SIG-M5 treated with dmso at 0.1 percent for 504 hours (cell line): ENCODE results near the gene NUP214.

Experiments used
- DNase-seq: peaks from one replicate; lab custom pipeline; 2025; ENCODE audit not compliant: unreplicated experiment; lab: John Stamatoyannopoulos, UW

The NUP214 gene

DNA sequence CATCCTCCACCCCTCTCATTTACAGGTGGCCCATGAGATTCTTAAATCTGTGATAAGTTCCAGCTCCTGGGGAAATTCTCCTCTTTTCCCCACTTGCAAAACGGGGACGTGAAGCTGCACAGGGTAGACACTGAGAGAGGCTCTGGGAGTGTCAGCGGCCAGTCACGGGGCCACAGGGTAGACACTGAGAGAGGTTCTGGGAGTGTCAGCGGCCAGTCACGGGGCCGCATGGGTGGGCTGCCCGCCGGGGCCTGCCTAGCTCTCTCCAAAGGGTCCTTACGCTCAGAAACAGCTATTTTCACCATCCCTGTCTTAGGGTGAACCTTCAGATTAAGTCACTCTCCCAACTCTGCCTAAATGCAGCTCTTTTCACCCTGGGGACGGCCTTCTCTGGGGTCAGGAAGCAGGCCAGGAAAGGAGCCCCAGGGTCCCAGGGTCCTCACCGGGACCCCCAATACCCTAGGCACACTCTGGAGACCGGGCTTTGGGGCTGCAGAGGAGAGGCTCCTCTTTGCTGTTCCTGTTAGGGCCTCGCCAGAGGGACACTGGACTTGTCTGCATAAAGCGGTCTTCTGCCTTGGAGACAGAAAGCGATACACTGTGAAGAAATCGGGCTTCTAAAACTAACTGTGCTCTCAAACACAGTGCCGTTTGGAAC, 149.4 kb downstream of the NUP214 start:
- DNase-seq, result no peak

DNA sequence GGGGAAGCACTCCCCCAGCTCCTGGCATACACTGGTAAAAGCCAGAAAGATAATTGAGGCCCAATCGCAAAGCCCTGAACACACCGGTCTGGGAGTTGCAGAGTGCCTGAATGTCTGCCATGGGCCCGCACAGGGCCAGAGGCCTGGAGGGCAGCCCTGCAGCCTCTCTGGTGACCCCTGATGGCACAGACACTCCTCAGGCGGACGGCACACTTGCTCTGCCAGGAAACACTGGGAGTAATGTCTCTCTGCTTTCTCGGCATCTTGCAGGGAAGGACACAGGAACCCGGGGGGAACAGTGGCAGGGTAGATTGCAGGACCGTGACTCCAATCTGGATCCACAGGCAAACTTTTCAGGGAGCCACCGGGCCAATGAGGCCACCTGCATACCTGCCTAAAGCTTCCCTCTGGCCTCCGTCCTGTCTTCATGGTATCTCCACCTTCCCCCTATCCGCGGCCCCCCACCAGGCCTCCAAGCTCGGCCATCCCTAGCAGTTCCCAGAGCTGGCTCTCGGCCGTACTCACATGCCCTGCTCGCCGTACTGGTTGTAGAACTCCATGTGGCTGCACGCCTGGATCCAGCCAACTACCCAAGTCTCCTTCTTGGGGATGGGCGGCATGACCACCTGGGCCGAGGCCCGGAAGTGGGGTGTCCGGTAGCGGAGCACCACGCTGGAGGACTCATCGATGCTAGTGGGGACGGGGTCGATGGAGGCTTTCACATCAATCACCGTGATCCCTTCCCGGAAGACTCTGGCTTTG, 150.1 kb downstream of the NUP214 start:
- peak; percentile 17 for DNase-seq

DNA sequence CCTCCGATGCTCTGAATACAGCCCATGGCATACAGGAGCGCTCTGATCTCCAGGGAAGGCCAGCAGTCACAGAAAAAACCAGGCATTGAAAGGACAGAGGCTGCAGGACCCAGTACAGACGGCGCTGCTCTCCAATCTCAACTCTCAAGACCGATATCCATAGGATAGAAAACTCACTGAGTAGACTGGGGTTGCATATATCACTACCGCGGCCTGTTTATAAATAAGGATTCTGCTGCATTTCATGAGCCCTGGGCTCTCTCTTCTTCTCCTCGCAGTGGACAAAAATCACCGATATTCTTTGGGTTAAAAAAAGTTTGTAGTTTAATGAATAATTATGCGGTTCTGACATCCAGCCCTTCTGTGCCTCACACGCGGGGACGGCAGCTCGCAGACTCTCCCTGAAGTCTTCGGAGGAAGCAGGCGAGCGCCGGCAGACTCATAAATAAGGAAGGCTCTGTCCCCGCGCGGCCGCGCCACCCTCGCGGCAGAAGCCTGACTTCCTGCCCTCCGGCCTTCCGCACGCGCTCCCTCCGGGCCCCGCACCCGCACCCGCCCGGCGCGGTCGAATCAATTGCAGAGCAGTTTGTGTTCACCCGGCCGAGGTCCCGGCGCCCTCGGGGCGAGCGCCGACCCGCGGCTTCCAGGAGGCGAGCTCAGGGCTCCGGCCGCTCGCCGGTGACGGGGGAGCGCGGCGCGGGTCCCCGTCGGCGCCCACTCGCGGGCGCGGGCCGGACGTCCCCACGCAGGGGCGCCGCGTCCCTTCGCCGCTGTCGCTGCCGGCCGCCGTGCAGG, 150.9 kb downstream of the NUP214 start, which contains the start of gene FAM78A:
TSS of gene FAM78A (minus strand) at position 417 of the 795 bp plus-strand sequence. CDS start at position 86, 331 bp downstream.
- peak; percentile 20 for DNase-seq

DNA sequence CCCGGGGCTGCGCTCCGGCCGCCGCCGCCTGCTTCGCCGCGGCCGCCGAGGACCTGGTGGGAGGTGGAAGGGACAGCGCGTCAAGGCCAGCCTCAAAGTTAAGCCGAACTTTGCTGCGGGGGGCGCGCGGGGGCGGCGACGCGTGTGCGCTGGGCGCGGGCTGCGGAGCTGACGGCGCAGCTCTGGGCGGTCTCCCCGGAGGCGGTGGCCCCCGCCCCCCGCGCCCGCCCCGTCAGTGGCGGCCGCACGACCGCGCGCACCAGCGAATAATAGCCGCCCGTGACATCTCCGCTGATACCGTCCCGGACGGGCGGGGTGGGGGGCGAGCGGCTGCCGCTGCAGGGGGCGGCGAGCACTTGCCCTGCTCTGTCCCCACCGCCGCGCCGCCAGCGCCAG, 151.5 kb downstream of the NUP214 start:
- DNase-seq, result no peak

DNA sequence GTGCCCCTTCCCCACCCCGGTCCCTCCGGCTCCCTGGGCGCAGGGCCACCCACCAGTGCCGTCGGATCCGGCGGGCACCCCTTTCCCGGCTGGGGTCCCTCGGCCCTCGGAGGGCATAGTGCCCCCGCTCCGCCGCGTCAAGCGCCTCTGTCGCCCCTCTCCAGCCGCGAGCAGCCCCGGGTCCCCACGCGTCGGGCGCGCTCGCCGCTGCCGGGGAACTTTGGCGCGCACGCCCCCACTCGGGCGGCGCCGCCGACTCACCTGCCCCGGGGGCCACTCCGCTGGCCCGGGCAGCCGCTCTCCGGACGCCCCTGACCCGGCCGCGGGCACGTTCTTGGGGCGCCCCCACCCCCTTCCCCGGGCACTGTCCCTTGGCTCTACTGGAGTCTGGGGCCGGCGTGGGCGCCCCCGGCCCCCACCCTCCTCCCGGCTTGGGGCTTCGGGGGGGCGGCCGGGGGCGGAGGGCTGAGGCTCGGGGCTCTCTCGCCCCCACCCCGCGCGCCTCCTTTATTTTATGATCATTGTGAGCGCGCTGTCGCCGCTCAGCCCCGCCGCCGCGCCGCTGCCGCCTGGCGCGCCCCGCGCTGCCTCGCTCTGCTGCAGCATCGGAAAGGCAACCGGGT, 152.0 kb downstream of the NUP214 start:
- peak; percentile 49 for DNase-seq

DNA sequence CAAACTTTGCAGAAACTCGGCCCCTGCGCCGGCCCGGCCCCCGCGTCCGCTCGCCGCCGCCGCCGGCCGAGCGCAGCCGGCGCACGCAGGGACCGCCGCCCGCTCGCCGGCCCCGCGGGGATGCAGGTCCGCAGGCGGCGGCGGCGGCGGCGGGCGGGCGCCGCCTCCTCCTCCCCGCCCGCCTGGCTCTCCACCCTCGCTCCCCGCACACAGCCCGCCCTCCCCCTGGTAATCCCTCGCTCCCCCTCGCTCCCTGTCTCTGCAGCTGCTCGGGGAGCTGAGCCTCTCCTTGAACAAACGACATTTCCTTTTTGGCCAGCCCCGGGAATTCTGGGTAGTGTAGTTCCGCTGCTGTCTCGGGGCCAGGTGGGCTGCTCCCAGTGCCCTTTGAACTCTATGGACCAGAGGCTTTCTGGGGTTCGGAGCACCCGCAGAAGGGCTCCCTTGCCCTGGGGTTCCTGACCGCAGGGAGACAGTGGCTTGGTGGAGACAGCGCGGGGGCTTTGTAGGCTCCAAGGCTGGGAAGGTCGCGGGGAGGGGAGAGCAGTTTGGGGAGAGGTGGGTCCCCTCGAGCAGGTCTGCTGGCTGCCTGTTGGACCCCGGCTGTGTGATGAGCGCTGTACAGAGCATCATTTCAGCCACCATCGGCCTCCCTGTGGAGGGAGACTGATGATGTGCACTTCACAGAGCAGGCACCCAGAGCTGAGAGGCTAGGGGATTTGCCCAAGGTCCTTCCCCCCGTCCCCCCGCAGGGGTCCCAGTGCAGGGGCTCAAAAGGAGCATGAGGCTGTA, 152.7 kb downstream of the NUP214 start:
- DNase-seq, result peak; percentile 91

DNA sequence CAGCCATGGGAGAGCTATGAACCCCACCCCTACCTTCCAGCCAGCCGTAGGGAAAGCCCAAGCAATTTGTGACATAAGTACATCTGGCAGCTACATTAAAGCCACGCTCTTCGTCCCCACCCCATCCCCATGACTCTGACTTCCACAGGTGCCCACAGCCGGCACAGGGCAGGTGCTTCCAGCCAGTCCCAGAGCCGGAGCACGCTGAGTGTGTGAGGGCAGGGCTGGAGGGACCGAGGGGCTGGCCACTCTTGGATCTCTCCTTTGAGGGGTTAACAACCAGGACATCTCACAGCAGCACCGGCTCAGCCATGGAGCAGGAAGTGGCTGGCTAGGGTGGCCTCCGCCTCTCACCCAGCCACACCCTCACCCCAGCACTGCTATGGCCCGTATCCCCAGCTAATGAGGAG, 153.3 kb downstream of the NUP214 start:
- no peak for DNase-seq

DNA sequence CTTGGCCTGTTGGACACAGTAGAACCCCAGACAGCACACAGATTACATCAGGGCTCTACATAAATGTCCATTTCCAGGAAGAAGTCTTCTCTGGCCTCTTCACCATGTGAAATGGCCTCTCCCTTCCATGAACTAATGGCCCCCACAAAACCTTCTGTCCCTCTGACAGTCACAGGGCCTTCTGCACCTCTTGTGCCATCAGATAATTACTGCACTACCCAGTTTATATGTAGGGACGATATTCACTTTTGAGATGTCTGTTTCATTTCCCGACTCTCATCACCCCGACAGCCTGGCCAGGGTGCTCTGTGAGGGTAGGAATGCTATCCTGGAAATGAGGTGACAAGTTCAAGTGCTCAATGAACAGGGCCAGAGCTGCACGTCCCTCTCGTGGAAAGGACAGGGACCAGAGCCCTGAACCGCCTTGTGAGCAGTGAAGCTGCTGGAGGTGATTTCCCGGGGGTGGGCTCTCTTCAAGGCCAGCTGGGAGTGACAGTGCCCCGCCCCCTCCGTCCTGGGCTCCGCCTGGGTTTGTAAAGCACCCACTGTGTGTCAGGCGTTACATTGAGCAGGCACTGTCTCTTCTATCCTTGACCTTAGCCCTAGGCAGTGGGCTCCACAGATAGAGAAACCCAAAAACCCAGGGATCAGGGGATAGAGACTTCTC, 153.9 kb downstream of the NUP214 start:
- no peak for DNase-seq

DNA sequence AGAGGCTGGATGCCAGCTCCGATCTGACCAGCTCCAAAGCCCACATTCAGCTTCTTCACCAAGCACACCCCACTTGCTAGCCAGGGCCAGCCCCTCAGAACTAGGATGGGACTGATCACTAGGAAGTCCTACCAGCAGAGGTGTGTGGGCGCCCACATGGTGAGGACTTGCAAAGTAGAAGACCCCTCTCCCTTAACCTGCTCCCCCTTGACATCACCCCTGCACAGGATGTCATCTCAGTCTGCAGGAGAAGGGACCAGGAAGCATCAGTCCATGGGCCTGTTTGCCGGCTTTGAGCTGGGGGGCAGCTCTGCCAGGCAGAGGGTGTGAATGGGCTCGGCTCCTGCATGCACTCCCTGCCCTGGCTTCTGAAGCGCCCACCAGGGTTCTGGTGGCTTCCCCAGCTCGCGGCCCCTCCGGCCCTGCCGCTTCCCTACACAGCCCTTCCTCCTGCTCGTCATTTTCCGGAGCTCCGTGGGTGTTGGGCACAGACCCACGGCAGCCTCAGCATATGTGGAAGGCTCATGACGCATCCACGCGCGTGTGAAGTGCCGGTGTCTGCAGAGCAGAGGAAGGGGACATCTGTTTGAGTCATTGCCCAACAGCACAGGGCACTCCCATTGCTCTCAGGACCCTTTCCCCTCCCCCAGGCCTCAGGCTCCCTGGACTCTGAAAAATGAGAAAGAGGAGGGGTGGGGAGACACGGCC, 154.6 kb downstream of the NUP214 start:
- no peak for DNase-seq

DNA sequence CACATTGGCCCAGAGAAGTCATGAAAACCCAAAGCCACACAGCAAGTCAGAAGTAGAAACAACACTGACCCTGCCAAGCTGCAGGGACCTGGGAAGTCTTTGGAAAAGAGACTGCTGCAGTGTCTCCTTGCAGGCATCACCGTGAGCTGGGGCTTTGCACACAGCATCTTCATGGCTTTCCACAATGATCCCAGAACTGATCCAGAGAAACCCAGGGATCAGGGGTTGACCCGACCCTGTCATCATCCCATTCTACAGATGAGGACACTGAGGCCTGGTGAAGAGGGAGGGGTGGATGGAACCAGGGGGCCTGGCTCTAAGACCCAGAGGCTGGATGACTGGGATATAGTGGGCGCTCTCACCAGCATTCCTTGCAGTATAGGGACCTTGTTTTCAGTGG, 155.3 kb downstream of the NUP214 start:
- no peak for DNase-seq

DNA sequence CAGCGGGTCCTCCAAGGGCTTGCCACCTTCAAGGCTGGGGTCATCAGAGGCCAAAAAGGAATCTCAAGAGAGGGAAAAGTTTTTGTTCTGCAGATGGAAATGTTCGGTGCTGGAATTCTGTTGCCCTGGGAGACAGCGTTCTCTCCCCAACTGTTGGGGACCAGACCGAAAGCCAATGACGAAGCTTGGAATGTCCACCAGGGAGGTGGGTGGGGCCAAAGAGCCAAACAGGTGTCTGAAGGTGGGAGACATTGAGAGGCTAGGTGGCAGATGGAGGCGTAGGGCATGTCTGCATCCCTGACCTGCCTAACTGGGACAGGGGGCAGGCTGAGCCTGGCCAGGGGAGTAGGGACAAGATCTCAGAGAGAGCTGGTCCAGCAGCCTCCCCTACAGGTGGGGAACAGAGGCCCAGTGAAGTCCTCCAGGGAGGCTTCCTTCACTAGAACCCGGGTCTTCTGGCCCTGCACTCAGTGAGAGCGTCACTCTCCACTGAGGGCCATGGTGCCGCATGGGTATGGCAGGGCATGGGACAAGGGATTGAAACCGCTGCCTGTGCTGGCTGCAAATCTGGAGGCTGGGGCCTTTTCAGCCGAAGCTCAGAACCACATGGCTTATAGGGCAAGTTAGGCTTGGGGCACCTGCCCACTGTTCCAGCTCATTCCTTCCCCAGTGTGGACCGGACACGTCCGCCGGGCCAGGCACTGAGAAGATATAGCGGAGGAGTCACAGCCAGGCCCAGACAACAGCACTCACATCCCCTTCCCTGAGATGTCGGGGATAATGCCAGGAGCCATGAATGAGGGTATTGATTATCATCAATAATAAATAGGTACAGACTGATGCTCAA, 156.0 kb downstream of the NUP214 start:
- no peak for DNase-seq

DNA sequence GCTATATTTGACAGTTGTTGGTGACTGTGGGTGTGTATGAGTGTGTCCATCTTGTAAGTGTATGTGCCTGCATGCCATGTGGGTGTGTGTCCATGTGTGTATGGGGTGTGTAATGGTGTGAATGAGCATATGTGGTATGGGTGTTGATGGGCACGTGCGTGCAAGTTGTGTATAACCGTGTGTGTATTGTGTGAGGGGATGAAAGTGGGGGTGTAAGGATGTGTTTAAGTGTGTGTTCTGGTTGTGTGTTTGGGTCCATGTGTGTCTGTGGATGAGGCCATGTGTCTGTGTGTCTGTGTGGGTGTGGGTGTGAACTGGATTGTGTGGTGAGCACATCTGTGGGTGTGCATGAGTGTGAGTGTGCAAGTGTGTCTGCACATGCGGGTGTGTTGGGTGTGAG, 156.8 kb downstream of the NUP214 start:
- DNase-seq, result no peak

DNA sequence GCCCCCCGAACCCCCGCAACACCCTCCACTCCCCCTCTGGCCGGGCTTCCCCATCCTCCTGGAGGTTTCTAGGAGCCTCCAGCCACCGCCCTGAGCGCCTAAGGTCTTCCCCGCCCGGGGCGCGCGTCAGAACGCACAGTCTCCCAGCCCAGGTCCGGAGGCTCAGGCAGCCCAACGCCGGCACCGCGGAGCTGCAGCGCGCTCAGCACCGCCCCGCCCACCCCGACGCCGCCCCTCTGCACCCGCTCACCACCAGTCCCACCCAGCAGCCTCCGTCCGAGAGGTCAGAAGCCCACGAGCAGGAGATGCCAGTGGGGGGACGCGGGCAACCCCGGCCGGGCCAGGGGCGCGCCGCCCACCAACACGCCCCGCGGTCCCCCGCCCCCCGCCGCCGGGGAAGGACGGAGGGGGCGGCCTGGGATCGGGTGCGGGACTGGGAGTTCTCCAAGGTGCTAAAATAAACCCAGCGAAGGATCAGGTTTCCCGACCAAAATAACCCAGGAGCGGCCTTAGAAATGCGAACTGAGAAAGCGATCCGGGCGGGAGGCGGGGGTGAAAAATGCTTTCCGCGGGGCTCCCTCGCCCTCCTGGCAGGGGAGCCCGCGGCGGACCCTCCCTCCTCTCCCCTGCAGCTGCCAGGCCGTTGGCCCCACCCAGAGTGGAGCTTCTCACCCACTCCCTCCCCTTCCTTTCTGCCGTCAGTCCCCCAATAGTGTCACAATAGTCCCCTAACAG, 157.5 kb downstream of the NUP214 start:
- no peak for DNase-seq
